HG02885 (cell line): ENCODE results near the gene POU4F3.

Experiments
- ATAC-seq: cut with Tn5 transposase; IDR thresholded peaks from one replicate; pipeline ENCODE4 v1.9.1; 2021; ENCODE audit warnings: mild to moderate bottlenecking; ENCODE audit not compliant: unreplicated experiment, poor library complexity

Gene POU4F3

GRCh38 chr5:146388386-146388785 is 49.7 kb downstream of the POU4F3 start:
- ATAC-seq = no peak

GRCh38 chr5:146390469-146390868 is 51.8 kb downstream of the POU4F3 start:
- no peak for ATAC-seq
